ENCODE measurements around the gene CST3. TPM values are rescaled to one million over a fixed set of nuclear protein-coding genes. Genes with fewer than 3 reads are reported as not detected.

CST3 gene
- total RNA-seq, 1 experiment from 2014 or later = 158 TPM

DNA sequence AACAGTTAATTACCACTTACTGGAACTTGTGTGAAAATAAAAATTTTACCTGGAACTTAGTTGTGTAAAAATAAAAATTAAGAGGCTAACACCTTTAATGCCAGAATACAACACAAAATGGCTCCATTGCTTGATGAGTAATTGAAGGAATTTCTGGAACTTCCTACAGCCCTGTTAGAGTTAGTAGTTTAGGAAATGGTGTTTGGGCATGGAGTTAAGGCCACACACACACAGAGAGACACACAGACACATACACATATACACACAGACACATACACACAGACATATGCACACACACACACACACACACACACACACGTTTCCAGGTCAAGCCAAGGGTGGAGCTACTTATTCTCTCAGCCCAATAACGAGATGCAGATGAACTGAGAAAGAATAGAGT lies 20.6 kb upstream of the CST3 start:
- Histone ChIP-seq H3K9me3 (ENCODE audit: control insufficient read depth, insufficient read depth, low read depth, low read length) (no peaks in the 10 kb centered on the region), H3K27me3 (ENCODE audit: control insufficient read depth, insufficient read depth, low read length) (peaks cover 3% of the 10 kb centered on the region), H3K4me3 (ENCODE audit: low read depth in 2 of 2, low read length in 2 of 2) (no peak overlapping the region), H3K27ac (ENCODE audit: low read length) (no peak overlapping the region), H3K36me3 (ENCODE audit: control insufficient read depth, insufficient read depth, low read length) (no peaks in the 10 kb centered on the region), H3K4me1 (ENCODE audit: control insufficient read depth, insufficient read depth, low read length) (no peaks in the 10 kb centered on the region)
- intact Hi-C loops (cut with micrococcal nuclease; ENCODE audit: unreplicated experiment) (no loop called here), in situ Hi-C loops (cut with HindIII; ENCODE audit: low pct_unique_long_range_greater_than_20kb, low sequenced_read_pairs) (no loop called here)
- TF ChIP-seq, protein P1, sequence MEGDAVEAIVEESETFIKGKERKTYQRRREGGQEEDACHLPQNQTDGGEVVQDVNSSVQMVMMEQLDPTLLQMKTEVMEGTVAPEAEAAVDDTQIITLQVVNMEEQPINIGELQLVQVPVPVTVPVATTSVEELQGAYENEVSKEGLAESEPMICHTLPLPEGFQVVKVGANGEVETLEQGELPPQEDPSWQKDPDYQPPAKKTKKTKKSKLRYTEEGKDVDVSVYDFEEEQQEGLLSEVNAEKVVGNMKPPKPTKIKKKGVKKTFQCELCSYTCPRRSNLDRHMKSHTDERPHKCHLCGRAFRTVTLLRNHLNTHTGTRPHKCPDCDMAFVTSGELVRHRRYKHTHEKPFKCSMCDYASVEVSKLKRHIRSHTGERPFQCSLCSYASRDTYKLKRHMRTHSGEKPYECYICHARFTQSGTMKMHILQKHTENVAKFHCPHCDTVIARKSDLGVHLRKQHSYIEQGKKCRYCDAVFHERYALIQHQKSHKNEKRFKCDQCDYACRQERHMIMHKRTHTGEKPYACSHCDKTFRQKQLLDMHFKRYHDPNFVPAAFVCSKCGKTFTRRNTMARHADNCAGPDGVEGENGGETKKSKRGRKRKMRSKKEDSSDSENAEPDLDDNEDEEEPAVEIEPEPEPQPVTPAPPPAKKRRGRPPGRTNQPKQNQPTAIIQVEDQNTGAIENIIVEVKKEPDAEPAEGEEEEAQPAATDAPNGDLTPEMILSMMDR (IDR thresholded peaks at IDR 0.05) = no peak
- TF ChIP-seq TCF7L2 (IDR thresholded peaks at IDR 0.05; ENCODE audit: low read depth, low read length) = no peak
- no peak for TF ChIP-seq POLR2AphosphoS5 (IDR thresholded peaks at IDR 0.05; ENCODE audit: low read depth, low read length)
- TF ChIP-seq, protein P2, sequence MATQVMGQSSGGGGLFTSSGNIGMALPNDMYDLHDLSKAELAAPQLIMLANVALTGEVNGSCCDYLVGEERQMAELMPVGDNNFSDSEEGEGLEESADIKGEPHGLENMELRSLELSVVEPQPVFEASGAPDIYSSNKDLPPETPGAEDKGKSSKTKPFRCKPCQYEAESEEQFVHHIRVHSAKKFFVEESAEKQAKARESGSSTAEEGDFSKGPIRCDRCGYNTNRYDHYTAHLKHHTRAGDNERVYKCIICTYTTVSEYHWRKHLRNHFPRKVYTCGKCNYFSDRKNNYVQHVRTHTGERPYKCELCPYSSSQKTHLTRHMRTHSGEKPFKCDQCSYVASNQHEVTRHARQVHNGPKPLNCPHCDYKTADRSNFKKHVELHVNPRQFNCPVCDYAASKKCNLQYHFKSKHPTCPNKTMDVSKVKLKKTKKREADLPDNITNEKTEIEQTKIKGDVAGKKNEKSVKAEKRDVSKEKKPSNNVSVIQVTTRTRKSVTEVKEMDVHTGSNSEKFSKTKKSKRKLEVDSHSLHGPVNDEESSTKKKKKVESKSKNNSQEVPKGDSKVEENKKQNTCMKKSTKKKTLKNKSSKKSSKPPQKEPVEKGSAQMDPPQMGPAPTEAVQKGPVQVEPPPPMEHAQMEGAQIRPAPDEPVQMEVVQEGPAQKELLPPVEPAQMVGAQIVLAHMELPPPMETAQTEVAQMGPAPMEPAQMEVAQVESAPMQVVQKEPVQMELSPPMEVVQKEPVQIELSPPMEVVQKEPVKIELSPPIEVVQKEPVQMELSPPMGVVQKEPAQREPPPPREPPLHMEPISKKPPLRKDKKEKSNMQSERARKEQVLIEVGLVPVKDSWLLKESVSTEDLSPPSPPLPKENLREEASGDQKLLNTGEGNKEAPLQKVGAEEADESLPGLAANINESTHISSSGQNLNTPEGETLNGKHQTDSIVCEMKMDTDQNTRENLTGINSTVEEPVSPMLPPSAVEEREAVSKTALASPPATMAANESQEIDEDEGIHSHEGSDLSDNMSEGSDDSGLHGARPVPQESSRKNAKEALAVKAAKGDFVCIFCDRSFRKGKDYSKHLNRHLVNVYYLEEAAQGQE (IDR thresholded peaks at IDR 0.05; ENCODE audit: insufficient read depth in 1 of 2, low read depth in 2 of 2, low read length in 1 of 2) = no peak
- no peak for TF ChIP-seq SIN3A (IDR thresholded peaks at IDR 0.05; ENCODE audit: borderline replicate concordance, insufficient read depth, low read depth, low read length)
- DNase-seq (ENCODE audit: low read depth, low spot score) = no peak
- ATAC-seq = no peak
- no TSS peak for BruUV-seq (replicated peaks)
- POLR2A ChIA-PET = no interaction called here
- CTCF ChIA-PET = no interaction called here

DNA sequence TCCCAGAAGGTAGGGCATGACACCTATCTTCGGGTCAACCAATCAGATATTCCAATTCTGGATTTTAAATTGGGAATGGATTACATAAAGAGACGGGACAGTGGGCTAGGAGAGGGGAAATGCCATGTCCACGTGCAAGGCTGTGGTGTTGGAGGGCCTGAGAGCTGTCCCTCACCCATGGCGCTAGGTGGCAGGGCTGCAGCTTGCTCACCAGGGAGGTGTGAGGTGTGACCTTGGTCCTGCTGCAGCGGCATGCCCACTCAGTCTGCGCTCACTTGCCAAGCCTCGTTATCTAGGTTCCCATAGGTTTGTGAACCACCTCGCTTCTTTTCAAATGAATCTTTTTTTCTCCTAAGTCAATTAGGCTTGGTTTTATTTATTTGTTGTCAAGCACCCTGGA lies 19.4 kb upstream of the CST3 start:
- H3K4me3 ChIP-seq (ENCODE audit: low read depth in 2 of 2, low read length in 2 of 2) = no peak overlapping the region
- H3K9me3 ChIP-seq (ENCODE audit: control insufficient read depth, insufficient read depth, low read depth, low read length) = no peaks in the 10 kb centered on the region
- POLR2A ChIA-PET = no interaction called here
- no peak overlapping the region for H3K27ac ChIP-seq (ENCODE audit: low read length)
- intact Hi-C loops (cut with micrococcal nuclease; ENCODE audit: unreplicated experiment) (no loop called here), in situ Hi-C loops (cut with HindIII; ENCODE audit: low pct_unique_long_range_greater_than_20kb, low sequenced_read_pairs) (no loop called here)
- no peak for TF ChIP-seq TCF7L2 (IDR thresholded peaks at IDR 0.05; ENCODE audit: low read depth, low read length)
- TF ChIP-seq, protein P2 (IDR thresholded peaks at IDR 0.05; ENCODE audit: insufficient read depth in 1 of 2, low read depth in 2 of 2, low read length in 1 of 2) = no peak
- no peak for TF ChIP-seq SIN3A (IDR thresholded peaks at IDR 0.05; ENCODE audit: borderline replicate concordance, insufficient read depth, low read depth, low read length)
- no peak for TF ChIP-seq POLR2AphosphoS5 (IDR thresholded peaks at IDR 0.05; ENCODE audit: low read depth, low read length)
- TF ChIP-seq, protein P1 (IDR thresholded peaks at IDR 0.05) = no peak
- H3K36me3 ChIP-seq (ENCODE audit: control insufficient read depth, insufficient read depth, low read length) = no peaks in the 10 kb centered on the region
- peaks cover 3% of the 10 kb centered on the region for H3K27me3 ChIP-seq (ENCODE audit: control insufficient read depth, insufficient read depth, low read length)
- CTCF ChIA-PET = no interaction called here
- BruUV-seq (replicated peaks) = no TSS peak
- no peaks in the 10 kb centered on the region for H3K4me1 ChIP-seq (ENCODE audit: control insufficient read depth, insufficient read depth, low read length)
- DNase-seq (ENCODE audit: low read depth, low spot score) = no peak
- no peak for ATAC-seq
